RWPE2 (cell line): ENCODE results near the gene CLCN1.

ENCODE experiments used
- ATAC-seq: fragments of 200-7000 bp; cut with Tn5 transposase; 3 replicates; pipeline ENCODE4 v1.9.1; 2021; ENCODE audit warnings: low read depth
- DNase-seq: peaks from one replicate; pipeline ENCODE4 v3.0.0-alpha.2; 2020; ENCODE audit warnings: low spot score
- H3K27ac ChIP-seq: fragments of 450-650 bp; 2 replicates; pipeline ENCODE4 v1.5.1; 2017; ENCODE audit warnings: mild to moderate bottlenecking; ENCODE audit not compliant: poor library complexity, severe bottlenecking
- H3K27me3 ChIP-seq: fragments of 250-450 bp; sonication (Bioruptor Pico); 2 replicates; pipeline ENCODE4 v1.5.1; 2021; ENCODE audit warnings: mild to moderate bottlenecking, moderate library complexity; ENCODE audit not compliant: insufficient read depth, poor library complexity, severe bottlenecking
- H3K36me3 ChIP-seq: fragments of 250-450 bp; sonication (Bioruptor Pico); 2 replicates; pipeline ENCODE4 v1.5.1; 2020; ENCODE audit warnings: low read depth, mild to moderate bottlenecking, moderate library complexity
- H3K4me1 ChIP-seq: fragments of 250-450 bp; sonication (Bioruptor Pico); 2 replicates; pipeline ENCODE4 v1.5.1; 2021; ENCODE audit warnings: mild to moderate bottlenecking, moderate library complexity; ENCODE audit not compliant: insufficient read depth, poor library complexity, severe bottlenecking
- H3K4me3 ChIP-seq: fragments of 250-450 bp; sonication (Bioruptor Pico); 2 replicates; pipeline ENCODE4 v1.5.1; 2021; ENCODE audit warnings: mild to moderate bottlenecking, moderate library complexity; ENCODE audit not compliant: severe bottlenecking
- H3K9me3 ChIP-seq: fragments of 250-450 bp; sonication (Bioruptor Pico); 2 replicates; pipeline ENCODE4 v1.5.1; 2021; ENCODE audit warnings: mild to moderate bottlenecking, moderate library complexity; ENCODE audit not compliant: severe bottlenecking
- TF ChIP-seq, protein P1 (sequence below): fragments of 450-650 bp; IDR thresholded peaks from one replicate; pipeline ENCODE4 v1.5.1; 2017; ENCODE audit warnings: mild to moderate bottlenecking, moderate library complexity; ENCODE audit not compliant: poor library complexity, severe bottlenecking

Gene CLCN1

DNA sequence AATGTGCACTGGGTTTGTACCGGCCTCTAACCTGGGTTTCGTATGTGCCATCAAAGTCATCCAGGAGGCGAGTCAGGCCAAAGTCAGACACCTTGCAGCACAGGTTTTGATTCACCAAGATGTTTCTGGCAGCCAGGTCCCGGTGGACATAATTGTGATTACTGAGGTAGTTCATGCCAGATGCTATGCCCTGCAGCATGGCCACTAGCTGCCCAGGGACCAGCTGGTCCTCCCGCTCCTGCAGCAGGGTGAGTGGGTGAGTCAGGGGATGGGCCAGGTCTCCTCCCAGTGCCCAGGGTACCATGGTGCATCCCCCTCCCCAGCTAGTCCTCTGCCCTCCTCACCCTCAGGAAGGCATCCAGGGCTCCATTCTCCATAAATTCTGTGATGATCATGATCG, 78.9 kb downstream of the CLCN1 start:
- H3K27ac ChIP-seq: no peak overlapping the region
- peaks cover 87% of the 10 kb centered on the region for H3K36me3 ChIP-seq
- no peaks in the 10 kb centered on the region for H3K27me3 ChIP-seq
- TF ChIP-seq, protein P1, sequence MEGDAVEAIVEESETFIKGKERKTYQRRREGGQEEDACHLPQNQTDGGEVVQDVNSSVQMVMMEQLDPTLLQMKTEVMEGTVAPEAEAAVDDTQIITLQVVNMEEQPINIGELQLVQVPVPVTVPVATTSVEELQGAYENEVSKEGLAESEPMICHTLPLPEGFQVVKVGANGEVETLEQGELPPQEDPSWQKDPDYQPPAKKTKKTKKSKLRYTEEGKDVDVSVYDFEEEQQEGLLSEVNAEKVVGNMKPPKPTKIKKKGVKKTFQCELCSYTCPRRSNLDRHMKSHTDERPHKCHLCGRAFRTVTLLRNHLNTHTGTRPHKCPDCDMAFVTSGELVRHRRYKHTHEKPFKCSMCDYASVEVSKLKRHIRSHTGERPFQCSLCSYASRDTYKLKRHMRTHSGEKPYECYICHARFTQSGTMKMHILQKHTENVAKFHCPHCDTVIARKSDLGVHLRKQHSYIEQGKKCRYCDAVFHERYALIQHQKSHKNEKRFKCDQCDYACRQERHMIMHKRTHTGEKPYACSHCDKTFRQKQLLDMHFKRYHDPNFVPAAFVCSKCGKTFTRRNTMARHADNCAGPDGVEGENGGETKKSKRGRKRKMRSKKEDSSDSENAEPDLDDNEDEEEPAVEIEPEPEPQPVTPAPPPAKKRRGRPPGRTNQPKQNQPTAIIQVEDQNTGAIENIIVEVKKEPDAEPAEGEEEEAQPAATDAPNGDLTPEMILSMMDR: no peak
- no peak overlapping the region for H3K4me3 ChIP-seq
- no peaks in the 10 kb centered on the region for H3K4me1 ChIP-seq
- DNase-seq (no peak), ATAC-seq (no peak)
- H3K9me3 ChIP-seq: no peaks in the 10 kb centered on the region

DNA sequence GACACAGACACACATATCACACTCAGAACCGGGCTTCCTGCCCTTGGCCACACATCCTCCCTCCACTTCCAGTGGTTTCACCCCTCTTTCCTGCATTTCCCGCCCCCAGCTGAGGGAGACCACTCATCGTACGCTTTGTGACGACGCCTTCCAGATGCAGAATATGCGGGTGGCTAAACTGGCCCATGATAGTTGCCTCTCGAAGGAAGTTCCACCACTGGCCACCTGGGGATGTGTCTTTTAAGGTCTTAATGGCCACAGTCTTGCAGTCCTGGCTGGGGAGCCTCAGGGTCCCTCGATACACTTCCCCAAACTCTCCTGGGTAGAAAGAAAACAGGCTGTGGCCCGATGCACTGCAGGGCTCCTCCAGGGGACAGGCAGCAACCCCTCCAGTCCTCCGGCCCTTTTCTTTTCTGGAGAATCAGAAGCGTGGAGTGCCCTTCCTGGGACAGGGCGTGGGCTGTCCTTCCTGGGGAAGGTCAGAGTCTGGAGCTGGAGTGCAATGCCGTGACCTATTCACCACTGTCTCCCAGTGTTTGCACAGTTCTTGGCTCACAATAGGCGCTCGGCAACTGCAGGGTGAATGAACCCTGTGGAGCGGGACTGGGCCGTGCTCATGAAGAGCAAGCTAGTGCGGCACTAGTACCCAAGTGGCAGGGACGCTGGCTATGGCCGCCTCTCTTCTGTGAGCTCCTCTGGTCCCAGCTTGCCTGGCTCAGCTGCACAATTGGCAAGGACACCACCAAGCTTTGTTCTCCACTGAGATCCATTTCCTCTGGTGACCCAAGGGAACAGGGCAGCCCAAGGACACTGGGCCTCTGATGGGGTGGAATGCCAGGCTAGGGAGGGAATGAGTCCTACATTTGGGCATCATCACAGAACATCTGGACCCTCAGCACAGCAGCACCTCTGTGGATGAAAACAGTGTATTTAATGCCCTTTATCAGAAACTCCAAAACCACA, 79.6 kb downstream of the CLCN1 start:
- ATAC-seq (no peak), DNase-seq (no peak)
- H3K4me3 ChIP-seq: no peak overlapping the region
- no peak overlapping the region for H3K27ac ChIP-seq
- peaks cover 86% of the 10 kb centered on the region for H3K36me3 ChIP-seq
- no peaks in the 10 kb centered on the region for H3K27me3 ChIP-seq
- H3K4me1 ChIP-seq: no peaks in the 10 kb centered on the region
- H3K9me3 ChIP-seq: no peaks in the 10 kb centered on the region
- TF ChIP-seq, protein P1: no peak

GRCh38 chr7:143396182-143396581, 80.3 kb downstream of the CLCN1 start:
- ATAC-seq (no peak), DNase-seq (no peak)
- no peaks in the 10 kb centered on the region for H3K9me3 ChIP-seq
- TF ChIP-seq, protein P1: no peak
- peaks cover 86% of the 10 kb centered on the region for H3K36me3 ChIP-seq
- no peak overlapping the region for H3K27ac ChIP-seq
- no peaks in the 10 kb centered on the region for H3K27me3 ChIP-seq
- no peak overlapping the region for H3K4me3 ChIP-seq
- H3K4me1 ChIP-seq: no peaks in the 10 kb centered on the region

- Histone ChIP-seq H3K4me3 (no peak overlapping the region), H3K4me1 (no peaks in the 10 kb centered on the region), H3K27me3 (no peaks in the 10 kb centered on the region), H3K36me3 (peaks cover 82% of the 10 kb centered on the region), H3K27ac (no peak overlapping the region), H3K9me3 (no peaks in the 10 kb centered on the region)
- TF ChIP-seq, protein P1: no peak
- DNase-seq (no peak), ATAC-seq (no peak)
Measured at GRCh38 chr7:143396625-143397556, 81.0 kb downstream of the CLCN1 start.
